ENCODE data around the gene TAF9.

The TAF9 gene

GRCh38 chr5:69369340-69370121 is at the start of gene TAF9, which contains the start of the genes AK6 and RAD17:
Gene TAF9, minus strand, starts transcription at chr5:69369520. Its CDS starts 3,783 bp downstream, at chr5:69365737.
Gene AK6, minus strand, starts transcription at chr5:69369520. Its CDS starts 30 bp downstream, at chr5:69369490.
Gene RAD17, plus strand, starts transcription at chr5:69369818. Its CDS starts 2,391 bp downstream, at chr5:69372209.
- Histone ChIP-seq H3K9me3 (no peaks in the 10 kb centered on the region), H3K9ac (peak within 1 kb of the TSS; percentile 96), H3K36me3 (peaks cover 35% of the 10 kb centered on the region), H3K27ac (peak within 1 kb of the TSS; percentile 99), H3K4me3 (peak within 1 kb of the TSS; percentile 74), H3K4me2 (peak within 1 kb of the TSS; percentile 89), H3K4me1 (peaks cover 37% of the 10 kb centered on the region), H3K27me3 (no peaks in the 10 kb centered on the region), H4K20me1 (peaks cover 36% of the 10 kb centered on the region)
- no peak for TF ChIP-seq Cebpa-rat (IDR thresholded peaks at IDR 0.05)

- H4K20me1 ChIP-seq: no peaks in the 10 kb centered on the region
- H3K9me3 ChIP-seq: peaks cover 17% of the 10 kb centered on the region
- no peak overlapping the region for H3K27ac ChIP-seq
- TF ChIP-seq Cebpa-rat (IDR thresholded peaks at IDR 0.05): no peak
- no peaks in the 10 kb centered on the region for H3K27me3 ChIP-seq
- H3K4me2 ChIP-seq: no peak overlapping the region
- no peak overlapping the region for H3K9ac ChIP-seq
- no peaks in the 10 kb centered on the region for H3K4me1 ChIP-seq
- peaks cover 35% of the 10 kb centered on the region for H3K36me3 ChIP-seq
- no peak overlapping the region for H3K4me3 ChIP-seq
Measured at GRCh38 chr5:69418554-69418953, 49.2 kb upstream of the TAF9 start.

GRCh38 chr5:69416699-69417098 is 47.4 kb upstream of the TAF9 start:
- no peak overlapping the region for H3K27ac ChIP-seq
- no peak overlapping the region for H3K4me2 ChIP-seq
- H4K20me1 ChIP-seq: no peaks in the 10 kb centered on the region
- no peak overlapping the region for H3K9ac ChIP-seq
- no peaks in the 10 kb centered on the region for H3K4me1 ChIP-seq
- no peak overlapping the region for H3K4me3 ChIP-seq
- TF ChIP-seq Cebpa-rat (IDR thresholded peaks at IDR 0.05): no peak
- peaks cover 5% of the 10 kb centered on the region; the same call in 1 of the 2 replicates for H3K9me3 ChIP-seq
- peaks cover 54% of the 10 kb centered on the region for H3K36me3 ChIP-seq
- H3K27me3 ChIP-seq: no peaks in the 10 kb centered on the region

GRCh38 chr5:69416180-69416579 is 46.9 kb upstream of the TAF9 start:
- Histone ChIP-seq H3K27ac (no peak overlapping the region), H3K36me3 (peaks cover 59% of the 10 kb centered on the region), H4K20me1 (no peaks in the 10 kb centered on the region), H3K4me3 (no peak overlapping the region), H3K9ac (no peak overlapping the region), H3K27me3 (no peaks in the 10 kb centered on the region), H3K9me3 (peaks cover 5% of the 10 kb centered on the region; the same call in 1 of the 2 replicates), H3K4me1 (no peaks in the 10 kb centered on the region), H3K4me2 (no peak overlapping the region)
- TF ChIP-seq Cebpa-rat (IDR thresholded peaks at IDR 0.05): no peak

GRCh38 chr5:69415584-69415958 is 46.3 kb upstream of the TAF9 start:
- H3K27me3 ChIP-seq: no peaks in the 10 kb centered on the region

GRCh38 chr5:69414885-69415583 is 45.7 kb upstream of the TAF9 start, which contains the start of gene MARVELD2:
Gene MARVELD2, plus strand, starts transcription at chr5:69415116. Its CDS starts 4,270 bp downstream, at chr5:69419386.
- Histone ChIP-seq H3K4me3 (no peak within 1 kb of the TSS), H3K9ac (no peak within 1 kb of the TSS), H3K27ac (no peak within 1 kb of the TSS), H3K4me1 (no peaks in the 10 kb centered on the region), H3K36me3 (peaks cover 69% of the 10 kb centered on the region), H4K20me1 (no peaks in the 10 kb centered on the region), H3K27me3 (no peaks in the 10 kb centered on the region), H3K9me3 (peaks cover 5% of the 10 kb centered on the region; the same call in 1 of the 2 replicates), H3K4me2 (no peak within 1 kb of the TSS)
- TF ChIP-seq Cebpa-rat (IDR thresholded peaks at IDR 0.05): no peak

More at GRCh38 chr5:69415584-69415958, 46.3 kb upstream of the TAF9 start:
- H3K4me1 ChIP-seq: no peaks in the 10 kb centered on the region
- no peaks in the 10 kb centered on the region for H4K20me1 ChIP-seq
- no peak overlapping the region for H3K4me2 ChIP-seq
- H3K36me3 ChIP-seq: peaks cover 64% of the 10 kb centered on the region
- H3K27ac ChIP-seq: no peak overlapping the region
- H3K9me3 ChIP-seq: peaks cover 5% of the 10 kb centered on the region; the same call in 1 of the 2 replicates
- no peak for TF ChIP-seq Cebpa-rat (IDR thresholded peaks at IDR 0.05)
- H3K4me3 ChIP-seq: no peak overlapping the region
- no peak overlapping the region for H3K9ac ChIP-seq

- no peak overlapping the region for H3K4me3 ChIP-seq
- H4K20me1 ChIP-seq: no peaks in the 10 kb centered on the region
- H3K9me3 ChIP-seq: peaks cover 7% of the 10 kb centered on the region
- peaks cover 95% of the 10 kb centered on the region for H3K36me3 ChIP-seq
- no peak overlapping the region for H3K4me2 ChIP-seq
- TF ChIP-seq Cebpa-rat (IDR thresholded peaks at IDR 0.05): no peak
- H3K9ac ChIP-seq: no peak overlapping the region
- H3K27ac ChIP-seq: no peak overlapping the region
- H3K4me1 ChIP-seq: no peaks in the 10 kb centered on the region
- no peaks in the 10 kb centered on the region for H3K27me3 ChIP-seq
Measured at GRCh38 chr5:69404659-69405330, 35.5 kb upstream of the TAF9 start.

GRCh38 chr5:69378376-69378775 is 9.1 kb upstream of the TAF9 start:
- H3K4me2 ChIP-seq: no peak overlapping the region
- H3K9ac ChIP-seq: no peak overlapping the region
- no peaks in the 10 kb centered on the region for H3K9me3 ChIP-seq
- no peak for TF ChIP-seq Cebpa-rat (IDR thresholded peaks at IDR 0.05)
- H3K27ac ChIP-seq: no peak overlapping the region
- H3K36me3 ChIP-seq: peaks cover 81% of the 10 kb centered on the region
- no peaks in the 10 kb centered on the region for H3K27me3 ChIP-seq
- no peaks in the 10 kb centered on the region for H3K4me1 ChIP-seq
- H3K4me3 ChIP-seq: no peak overlapping the region
- no peaks in the 10 kb centered on the region for H4K20me1 ChIP-seq

- TF ChIP-seq Cebpa-rat (IDR thresholded peaks at IDR 0.05): no peak
- Histone ChIP-seq H3K4me2 (no peak overlapping the region), H3K36me3 (peaks cover 49% of the 10 kb centered on the region), H3K9me3 (no peaks in the 10 kb centered on the region), H3K9ac (no peak overlapping the region), H3K4me3 (no peak overlapping the region), H3K27ac (no peak overlapping the region), H4K20me1 (no peaks in the 10 kb centered on the region), H3K4me1 (peaks cover 25% of the 10 kb centered on the region), H3K27me3 (no peaks in the 10 kb centered on the region)
Measured at GRCh38 chr5:69374911-69375446, 5.7 kb upstream of the TAF9 start.

All from BLaER1 (cell line).